ENCODE data around the gene F5. TPM values are rescaled to one million over a fixed set of nuclear protein-coding genes. Genes with fewer than 3 reads are reported as not detected.

The F5 gene
- total and polyA plus RNA-seq, 2 experiments from 2014 or later, result 0.16 TPM; not detected in 1

DNA sequence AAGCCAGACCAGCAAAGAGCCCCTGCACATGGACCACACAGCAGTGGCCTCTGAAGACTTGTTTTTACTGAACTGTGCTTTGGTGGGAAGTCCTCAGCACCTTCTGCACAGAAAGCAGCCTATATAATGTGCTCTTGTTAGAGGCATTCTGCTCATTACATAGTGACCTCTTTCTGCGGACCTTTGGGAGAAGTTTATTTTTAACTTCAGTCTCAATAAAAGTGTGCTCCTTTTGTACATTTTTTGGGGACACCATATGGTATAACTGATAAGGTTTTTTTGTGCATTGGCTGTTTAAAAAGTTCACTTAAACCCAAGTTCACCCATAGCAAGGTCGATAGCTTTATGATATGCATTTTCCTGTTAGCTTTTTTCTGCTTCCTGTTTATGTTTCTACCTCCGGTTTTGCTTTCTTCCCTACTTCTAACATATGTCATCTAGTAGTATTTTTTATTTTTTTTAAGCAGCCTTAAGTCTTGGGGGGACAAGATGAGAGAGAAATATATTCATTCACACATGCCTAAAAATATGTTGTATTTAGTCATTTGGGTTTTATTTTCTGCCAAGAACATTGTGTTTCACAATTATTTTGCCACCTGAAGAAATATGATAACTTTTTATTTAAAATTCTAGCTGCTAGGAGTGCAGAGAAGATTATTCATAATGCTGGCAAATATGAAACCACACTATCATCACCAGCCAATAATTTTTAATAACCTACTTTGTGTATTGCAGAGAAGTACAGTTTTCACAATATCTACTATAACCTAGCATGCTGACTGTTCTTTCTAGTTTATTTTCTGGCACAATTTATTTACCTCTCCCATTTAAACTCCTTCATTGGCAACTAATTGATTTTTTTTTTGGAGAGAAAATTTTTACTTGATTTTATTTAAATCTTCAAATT lies 77.6 kb downstream of the F5 start (continued):
- TF ChIP-seq, protein P1, sequence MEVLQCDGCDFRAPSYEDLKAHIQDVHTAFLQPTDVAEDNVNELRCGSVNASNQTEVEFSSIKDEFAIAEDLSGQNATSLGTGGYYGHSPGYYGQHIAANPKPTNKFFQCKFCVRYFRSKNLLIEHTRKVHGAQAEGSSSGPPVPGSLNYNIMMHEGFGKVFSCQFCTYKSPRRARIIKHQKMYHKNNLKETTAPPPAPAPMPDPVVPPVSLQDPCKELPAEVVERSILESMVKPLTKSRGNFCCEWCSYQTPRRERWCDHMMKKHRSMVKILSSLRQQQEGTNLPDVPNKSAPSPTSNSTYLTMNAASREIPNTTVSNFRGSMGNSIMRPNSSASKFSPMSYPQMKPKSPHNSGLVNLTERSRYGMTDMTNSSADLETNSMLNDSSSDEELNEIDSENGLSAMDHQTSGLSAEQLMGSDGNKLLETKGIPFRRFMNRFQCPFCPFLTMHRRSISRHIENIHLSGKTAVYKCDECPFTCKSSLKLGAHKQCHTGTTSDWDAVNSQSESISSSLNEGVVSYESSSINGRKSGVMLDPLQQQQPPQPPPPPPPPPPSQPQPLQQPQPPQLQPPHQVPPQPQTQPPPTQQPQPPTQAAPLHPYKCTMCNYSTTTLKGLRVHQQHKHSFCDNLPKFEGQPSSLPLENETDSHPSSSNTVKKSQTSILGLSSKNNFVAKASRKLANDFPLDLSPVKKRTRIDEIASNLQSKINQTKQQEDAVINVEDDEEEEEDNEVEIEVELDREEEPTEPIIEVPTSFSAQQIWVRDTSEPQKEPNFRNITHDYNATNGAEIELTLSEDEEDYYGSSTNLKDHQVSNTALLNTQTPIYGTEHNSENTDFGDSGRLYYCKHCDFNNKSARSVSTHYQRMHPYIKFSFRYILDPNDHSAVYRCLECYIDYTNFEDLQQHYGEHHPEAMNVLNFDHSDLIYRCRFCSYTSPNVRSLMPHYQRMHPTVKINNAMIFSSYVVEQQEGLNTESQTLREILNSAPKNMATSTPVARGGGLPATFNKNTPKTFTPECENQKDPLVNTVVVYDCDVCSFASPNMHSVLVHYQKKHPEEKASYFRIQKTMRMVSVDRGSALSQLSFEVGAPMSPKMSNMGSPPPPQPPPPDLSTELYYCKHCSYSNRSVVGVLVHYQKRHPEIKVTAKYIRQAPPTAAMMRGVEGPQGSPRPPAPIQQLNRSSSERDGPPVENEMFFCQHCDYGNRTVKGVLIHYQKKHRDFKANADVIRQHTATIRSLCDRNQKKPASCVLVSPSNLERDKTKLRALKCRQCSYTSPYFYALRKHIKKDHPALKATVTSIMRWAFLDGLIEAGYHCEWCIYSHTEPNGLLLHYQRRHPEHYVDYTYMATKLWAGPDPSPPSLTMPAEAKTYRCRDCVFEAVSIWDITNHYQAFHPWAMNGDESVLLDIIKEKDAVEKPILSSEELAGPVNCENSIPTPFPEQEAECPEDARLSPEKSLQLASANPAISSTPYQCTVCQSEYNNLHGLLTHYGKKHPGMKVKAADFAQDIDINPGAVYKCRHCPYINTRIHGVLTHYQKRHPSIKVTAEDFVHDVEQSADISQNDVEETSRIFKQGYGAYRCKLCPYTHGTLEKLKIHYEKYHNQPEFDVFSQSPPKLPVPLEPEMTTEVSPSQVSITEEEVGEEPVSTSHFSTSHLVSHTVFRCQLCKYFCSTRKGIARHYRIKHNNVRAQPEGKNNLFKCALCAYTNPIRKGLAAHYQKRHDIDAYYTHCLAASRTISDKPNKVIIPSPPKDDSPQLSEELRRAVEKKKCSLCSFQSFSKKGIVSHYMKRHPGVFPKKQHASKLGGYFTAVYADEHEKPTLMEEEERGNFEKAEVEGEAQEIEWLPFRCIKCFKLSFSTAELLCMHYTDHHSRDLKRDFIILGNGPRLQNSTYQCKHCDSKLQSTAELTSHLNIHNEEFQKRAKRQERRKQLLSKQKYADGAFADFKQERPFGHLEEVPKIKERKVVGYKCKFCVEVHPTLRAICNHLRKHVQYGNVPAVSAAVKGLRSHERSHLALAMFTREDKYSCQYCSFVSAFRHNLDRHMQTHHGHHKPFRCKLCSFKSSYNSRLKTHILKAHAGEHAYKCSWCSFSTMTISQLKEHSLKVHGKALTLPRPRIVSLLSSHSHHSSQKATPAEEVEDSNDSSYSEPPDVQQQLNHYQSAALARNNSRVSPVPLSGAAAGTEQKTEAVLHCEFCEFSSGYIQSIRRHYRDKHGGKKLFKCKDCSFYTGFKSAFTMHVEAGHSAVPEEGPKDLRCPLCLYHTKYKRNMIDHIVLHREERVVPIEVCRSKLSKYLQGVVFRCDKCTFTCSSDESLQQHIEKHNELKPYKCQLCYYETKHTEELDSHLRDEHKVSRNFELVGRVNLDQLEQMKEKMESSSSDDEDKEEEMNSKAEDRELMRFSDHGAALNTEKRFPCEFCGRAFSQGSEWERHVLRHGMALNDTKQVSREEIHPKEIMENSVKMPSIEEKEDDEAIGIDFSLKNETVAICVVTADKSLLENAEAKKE (CRISPR knock-in tag; IDR thresholded peaks at IDR 0.05), result no peak
- no peak for TF ChIP-seq ZNF331 (CRISPR knock-in tag; IDR thresholded peaks at IDR 0.05; ENCODE audit: low read depth)
- TF ChIP-seq, protein P2, sequence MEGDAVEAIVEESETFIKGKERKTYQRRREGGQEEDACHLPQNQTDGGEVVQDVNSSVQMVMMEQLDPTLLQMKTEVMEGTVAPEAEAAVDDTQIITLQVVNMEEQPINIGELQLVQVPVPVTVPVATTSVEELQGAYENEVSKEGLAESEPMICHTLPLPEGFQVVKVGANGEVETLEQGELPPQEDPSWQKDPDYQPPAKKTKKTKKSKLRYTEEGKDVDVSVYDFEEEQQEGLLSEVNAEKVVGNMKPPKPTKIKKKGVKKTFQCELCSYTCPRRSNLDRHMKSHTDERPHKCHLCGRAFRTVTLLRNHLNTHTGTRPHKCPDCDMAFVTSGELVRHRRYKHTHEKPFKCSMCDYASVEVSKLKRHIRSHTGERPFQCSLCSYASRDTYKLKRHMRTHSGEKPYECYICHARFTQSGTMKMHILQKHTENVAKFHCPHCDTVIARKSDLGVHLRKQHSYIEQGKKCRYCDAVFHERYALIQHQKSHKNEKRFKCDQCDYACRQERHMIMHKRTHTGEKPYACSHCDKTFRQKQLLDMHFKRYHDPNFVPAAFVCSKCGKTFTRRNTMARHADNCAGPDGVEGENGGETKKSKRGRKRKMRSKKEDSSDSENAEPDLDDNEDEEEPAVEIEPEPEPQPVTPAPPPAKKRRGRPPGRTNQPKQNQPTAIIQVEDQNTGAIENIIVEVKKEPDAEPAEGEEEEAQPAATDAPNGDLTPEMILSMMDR (conservative IDR thresholded peaks at IDR 0.05; ENCODE audit: low read depth in 2 of 2), result no peak

DNA sequence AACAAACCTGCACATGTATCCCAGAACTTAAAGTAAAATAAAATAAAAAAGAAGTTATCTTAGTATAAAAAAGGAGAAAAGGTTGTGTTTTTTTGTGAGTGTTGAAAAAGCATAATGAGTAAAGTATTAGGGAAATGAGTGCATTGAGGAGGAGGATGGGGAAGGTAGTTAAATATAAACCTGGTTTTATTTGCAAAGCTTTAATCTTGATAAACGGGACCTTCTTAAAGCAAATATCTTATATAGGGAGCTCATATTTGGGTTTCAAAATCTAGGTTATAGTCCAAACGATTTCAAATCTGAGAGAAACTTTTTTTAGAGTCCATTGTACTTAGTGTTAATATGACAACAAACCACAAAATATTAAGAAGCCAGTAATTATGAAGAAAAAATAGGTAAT lies 78.9 kb downstream of the F5 start:
- Histone ChIP-seq H3K9me2 (ENCODE audit: insufficient read depth) (no peaks in the 10 kb centered on the region), H3K4me3 (no peak overlapping the region), H3K36me3 (ENCODE audit: insufficient read depth) (no peaks in the 10 kb centered on the region), H4K20me1 (replicated peaks; ENCODE audit: insufficient read depth) (no peaks in the 10 kb centered on the region), H3K27ac (ENCODE audit: low read depth) (no peak overlapping the region), H3F3A (replicated peaks; ENCODE audit: low read depth) (no peaks in the 10 kb centered on the region), H3K4me2 (no peak overlapping the region), H3K4me1 (ENCODE audit: insufficient read depth) (no peaks in the 10 kb centered on the region; the same call in 1 of the 2 replicates), H3K79me2 (replicated peaks; ENCODE audit: insufficient read depth) (no peaks in the 10 kb centered on the region), H2AFZ (no peak overlapping the region), H3K27me3 (ENCODE audit: insufficient read depth) (no peaks in the 10 kb centered on the region)
- Mint-ChIP-seq H3K9me3 (peaks cover 2% of the 10 kb centered on the region; the same call in 1 of the 3 replicates), H3K27me3 (ENCODE audit: insufficient read depth, low read depth, poor library complexity) (no peaks in the 10 kb centered on the region), H3K4me1 (peaks cover 3% of the 10 kb centered on the region; the same call in 2 of the 3 replicates), H3K27ac (no peak overlapping the region), H3K36me3 (ENCODE audit: low read depth) (no peaks in the 10 kb centered on the region), H3K4me3 (no peak overlapping the region)
- TF ChIP-seq ZNF331 (CRISPR knock-in tag; IDR thresholded peaks at IDR 0.05; ENCODE audit: low read depth), result no peak
- TF ChIP-seq EZH2 (IDR thresholded peaks at IDR 0.05; ENCODE audit: low read depth, unreplicated experiment), result no peak
- TF ChIP-seq, protein P1 (CRISPR knock-in tag; IDR thresholded peaks at IDR 0.05), result no peak
- no peak for ATAC-seq
- no peak for DNase-seq (ENCODE audit: low spot score)
